Measurements from ENCODE around the gene EGFLAM.
"Not testable (repeated sequence)": the region's sequence is repeated elsewhere in the genome, so short reads cannot be mapped to it uniquely, and the experiment has no call there.

Gene EGFLAM

GRCh38 chr5:38331831-38332230 lies 73.5 kb downstream of the EGFLAM start:
- DNase-seq = no peak

GRCh38 chr5:38333181-38333580 lies 74.8 kb downstream of the EGFLAM start:
- not testable (repeated sequence) for DNase-seq

- no peak for DNase-seq
Observed at GRCh38 chr5:38338455-38338854, 80.1 kb downstream of the EGFLAM start.

- DNase-seq = no peak
Observed at GRCh38 chr5:38339446-38339845, 81.1 kb downstream of the EGFLAM start.

- DNase-seq = no peak
Observed at GRCh38 chr5:38341056-38341455, 82.7 kb downstream of the EGFLAM start.

- DNase-seq = no peak
Observed at GRCh38 chr5:38341641-38342040, 83.3 kb downstream of the EGFLAM start.

GRCh38 chr5:38342261-38342660 lies 83.9 kb downstream of the EGFLAM start:
- DNase-seq = no peak

GRCh38 chr5:38344891-38345290 lies 86.5 kb downstream of the EGFLAM start:
- DNase-seq = no peak

GRCh38 chr5:38346593-38346992 lies 88.2 kb downstream of the EGFLAM start:
- no peak for DNase-seq

- DNase-seq = no peak
Observed at GRCh38 chr5:38347040-38347763, 88.8 kb downstream of the EGFLAM start.

- DNase-seq = no peak
Observed at GRCh38 chr5:38347896-38348295, 89.5 kb downstream of the EGFLAM start.

GRCh38 chr5:38360323-38361061 lies 102.1 kb downstream of the EGFLAM start:
- no peak for DNase-seq

- DNase-seq = no peak
Observed at GRCh38 chr5:38362713-38363112, 104.4 kb downstream of the EGFLAM start.

GRCh38 chr5:38364825-38365224 lies 106.5 kb downstream of the EGFLAM start:
- DNase-seq = no peak

GRCh38 chr5:38367410-38367809 lies 109.1 kb downstream of the EGFLAM start:
- no peak for DNase-seq

GRCh38 chr5:38367966-38368365 lies 109.6 kb downstream of the EGFLAM start:
- DNase-seq = no peak

GRCh38 chr5:38369692-38370091 lies 111.3 kb downstream of the EGFLAM start:
- DNase-seq = no peak

GRCh38 chr5:38370358-38371100 lies 112.2 kb downstream of the EGFLAM start:
- DNase-seq = no peak

- no peak for DNase-seq
Observed at GRCh38 chr5:38371596-38371995, 113.2 kb downstream of the EGFLAM start.

- DNase-seq = no peak
Observed at GRCh38 chr5:38373743-38374142, 115.4 kb downstream of the EGFLAM start.

- no peak for DNase-seq
Observed at GRCh38 chr5:38375423-38375822, 117.1 kb downstream of the EGFLAM start.

- DNase-seq = no peak
Observed at GRCh38 chr5:38376404-38376803, 118.0 kb downstream of the EGFLAM start.

GRCh38 chr5:38378579-38378978 lies 120.2 kb downstream of the EGFLAM start:
- no peak for DNase-seq
